ENCODE data around the gene CRCP.

GRCh38 chr7:66181329-66181728 lies 66.7 kb downstream of the CRCP start:
- TF ChIP-seq, protein P1, sequence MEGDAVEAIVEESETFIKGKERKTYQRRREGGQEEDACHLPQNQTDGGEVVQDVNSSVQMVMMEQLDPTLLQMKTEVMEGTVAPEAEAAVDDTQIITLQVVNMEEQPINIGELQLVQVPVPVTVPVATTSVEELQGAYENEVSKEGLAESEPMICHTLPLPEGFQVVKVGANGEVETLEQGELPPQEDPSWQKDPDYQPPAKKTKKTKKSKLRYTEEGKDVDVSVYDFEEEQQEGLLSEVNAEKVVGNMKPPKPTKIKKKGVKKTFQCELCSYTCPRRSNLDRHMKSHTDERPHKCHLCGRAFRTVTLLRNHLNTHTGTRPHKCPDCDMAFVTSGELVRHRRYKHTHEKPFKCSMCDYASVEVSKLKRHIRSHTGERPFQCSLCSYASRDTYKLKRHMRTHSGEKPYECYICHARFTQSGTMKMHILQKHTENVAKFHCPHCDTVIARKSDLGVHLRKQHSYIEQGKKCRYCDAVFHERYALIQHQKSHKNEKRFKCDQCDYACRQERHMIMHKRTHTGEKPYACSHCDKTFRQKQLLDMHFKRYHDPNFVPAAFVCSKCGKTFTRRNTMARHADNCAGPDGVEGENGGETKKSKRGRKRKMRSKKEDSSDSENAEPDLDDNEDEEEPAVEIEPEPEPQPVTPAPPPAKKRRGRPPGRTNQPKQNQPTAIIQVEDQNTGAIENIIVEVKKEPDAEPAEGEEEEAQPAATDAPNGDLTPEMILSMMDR (IDR thresholded peaks at IDR 0.05; ENCODE audit: insufficient read depth, low read depth, low read length) = no peak
- TF ChIP-seq EZH2 (IDR thresholded peaks at IDR 0.05; ENCODE audit: insufficient read depth, low read length) = no peak

All from astrocyte (in vitro differentiated cells and primary cell).